ENCODE measurements around the gene MAP2K7.
A peak's percentile ranks its signal among the peaks of the same experiment; 100 is the strongest.
"Not testable (repeated sequence)": the region's sequence is repeated elsewhere in the genome, so short reads cannot be mapped to it uniquely, and the experiment has no call there.

The MAP2K7 gene

GRCh38 chr19:7903244-7904073 lies at the start of gene MAP2K7:
MAP2K7 (plus strand) TSS chr19:7903877; CDS start chr19:7903945, 68 bp downstream.
- DNase-seq, result peak; percentile 98 to 100 (median 100)

DNA sequence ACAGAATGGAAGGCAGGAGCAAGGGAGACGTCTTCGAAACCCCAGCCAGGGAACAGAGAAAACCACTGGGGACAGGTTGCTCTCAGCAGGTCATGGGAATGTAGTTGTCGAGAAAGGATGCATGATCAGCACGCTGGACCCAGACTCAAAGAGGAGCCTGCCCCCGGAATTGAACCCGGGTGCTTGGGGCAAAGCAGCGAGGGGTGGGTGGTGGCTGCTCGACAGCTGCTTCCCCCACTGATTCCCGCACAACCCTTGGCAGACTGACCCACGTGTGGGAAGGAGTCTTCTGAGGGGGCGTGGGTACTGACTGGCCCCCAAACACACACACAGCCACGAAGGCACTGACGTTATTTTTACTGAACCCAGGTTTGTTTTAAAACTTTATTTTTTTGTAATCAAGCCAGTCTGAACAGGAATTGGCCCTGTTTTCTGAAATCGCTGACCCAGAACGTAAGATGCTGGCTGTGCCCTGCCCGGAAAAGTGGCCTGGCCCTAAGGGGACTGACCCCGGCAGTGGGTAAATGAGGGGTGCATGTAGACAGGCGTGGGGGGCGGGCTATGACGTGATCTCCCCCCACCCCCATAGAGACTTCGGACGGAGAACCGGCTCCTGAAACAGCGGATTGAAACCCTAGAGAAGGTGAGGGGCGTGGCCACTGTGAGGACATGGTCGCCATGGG lies 48.1 kb upstream of the MAP2K7 start:
- no peak for DNase-seq

GRCh38 chr19:7856109-7856591 lies 47.5 kb upstream of the MAP2K7 start:
- DNase-seq, result no peak

DNA sequence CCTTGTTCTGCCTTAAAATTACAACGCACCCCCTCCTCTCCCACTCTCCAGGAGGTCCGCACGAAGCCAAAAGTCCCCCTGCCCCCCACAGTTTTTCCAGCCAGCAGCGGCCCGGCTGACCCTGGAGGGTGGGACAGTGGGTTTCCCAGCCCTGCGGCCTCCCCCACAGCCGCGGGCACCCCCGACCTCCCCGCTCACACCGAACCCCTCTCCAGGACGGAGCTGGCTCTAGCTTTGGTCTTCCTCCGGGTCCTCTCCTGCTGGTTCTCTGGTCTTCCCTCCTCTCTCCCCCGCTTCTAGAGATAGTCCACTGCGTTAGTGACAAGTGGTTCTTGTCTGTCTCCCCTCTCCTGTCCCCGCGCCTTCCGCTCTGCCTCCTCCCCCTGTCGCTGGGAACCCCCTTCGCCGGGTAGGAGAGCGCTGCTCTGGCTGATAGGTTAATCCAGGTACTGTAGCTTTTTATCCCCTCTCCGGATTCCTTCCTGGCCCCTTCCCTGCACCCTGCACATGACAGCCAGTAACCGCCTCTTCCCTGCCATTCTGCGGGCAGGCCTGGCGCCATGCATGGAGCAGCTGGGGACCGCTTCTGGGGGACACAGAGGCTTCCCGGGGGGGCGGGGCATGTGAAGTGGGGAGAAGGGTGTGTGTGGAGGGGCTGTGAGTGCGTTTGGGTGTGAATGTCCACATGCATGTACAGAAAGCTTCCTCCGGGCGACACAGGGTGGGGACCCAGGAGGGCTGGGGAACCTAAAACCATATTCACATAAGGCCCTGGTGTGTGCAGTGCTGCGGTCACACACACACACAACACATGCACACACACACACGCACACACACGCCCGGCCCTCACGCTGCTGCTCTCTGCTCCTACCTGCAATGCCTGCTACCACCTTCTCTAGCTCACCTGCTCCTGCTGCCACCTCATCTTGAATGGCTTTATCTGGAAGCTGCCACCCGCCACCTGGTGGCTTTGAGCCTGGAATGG lies 46.7 kb upstream of the MAP2K7 start:
- peak in 1 of 3 experiments; percentile 27 for DNase-seq

DNA sequence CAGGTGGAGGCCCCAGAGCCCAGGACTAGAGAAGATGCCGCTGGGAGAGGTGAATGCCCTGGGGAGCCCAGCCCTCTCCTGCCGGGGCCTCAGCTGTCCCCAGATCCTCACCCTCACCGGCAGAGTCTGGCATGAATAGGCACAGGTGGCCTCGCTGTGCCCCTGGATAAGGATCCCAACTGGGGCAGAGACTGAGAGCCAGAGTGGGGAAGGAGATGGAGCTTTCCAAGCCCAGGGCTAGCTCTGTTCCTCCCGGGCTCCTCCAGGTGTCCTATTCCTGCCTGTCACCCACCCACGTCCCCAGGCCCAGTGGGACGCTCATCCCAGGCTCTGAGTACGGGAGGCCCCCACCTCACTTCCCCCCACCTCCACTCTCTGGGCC lies 46.0 kb upstream of the MAP2K7 start:
- DNase-seq, result no peak

DNA sequence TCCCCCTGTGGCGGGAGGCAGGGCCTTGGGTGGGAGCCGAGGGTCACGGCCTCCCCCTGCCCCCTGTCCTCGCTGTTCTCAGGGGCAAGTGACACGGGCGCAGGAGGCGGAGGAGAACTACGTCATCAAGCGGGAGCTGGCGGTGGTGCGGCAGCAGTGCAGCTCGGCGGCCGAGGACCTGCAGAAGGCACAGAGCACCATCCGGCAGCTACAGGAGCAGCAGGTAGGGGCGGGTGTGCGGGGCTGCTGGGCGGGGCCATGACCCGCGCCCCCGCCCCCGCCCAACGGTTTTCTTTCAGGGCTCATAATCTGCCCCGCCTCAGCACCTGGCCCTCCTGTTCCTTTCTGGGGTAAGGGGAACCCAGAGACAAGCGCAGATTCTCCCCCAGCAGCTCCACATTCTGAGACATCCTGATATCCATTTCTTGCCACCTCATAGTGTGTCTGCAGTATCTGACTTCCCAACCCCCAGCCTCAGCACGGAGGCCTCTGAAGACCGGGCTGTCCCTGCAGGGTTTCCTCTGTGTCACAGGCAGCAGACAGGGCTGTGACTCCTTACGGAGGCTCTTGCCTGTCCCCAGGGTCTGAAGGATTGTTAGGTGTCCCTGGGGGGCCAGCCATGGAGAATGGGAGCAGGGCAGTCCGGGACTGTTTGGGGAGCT lies 45.4 kb upstream of the MAP2K7 start:
- peak; percentile 4 to 80 (median 73) for DNase-seq

GRCh38 chr19:7859087-7859486 lies 44.6 kb upstream of the MAP2K7 start:
- DNase-seq, result not testable (repeated sequence)

DNA sequence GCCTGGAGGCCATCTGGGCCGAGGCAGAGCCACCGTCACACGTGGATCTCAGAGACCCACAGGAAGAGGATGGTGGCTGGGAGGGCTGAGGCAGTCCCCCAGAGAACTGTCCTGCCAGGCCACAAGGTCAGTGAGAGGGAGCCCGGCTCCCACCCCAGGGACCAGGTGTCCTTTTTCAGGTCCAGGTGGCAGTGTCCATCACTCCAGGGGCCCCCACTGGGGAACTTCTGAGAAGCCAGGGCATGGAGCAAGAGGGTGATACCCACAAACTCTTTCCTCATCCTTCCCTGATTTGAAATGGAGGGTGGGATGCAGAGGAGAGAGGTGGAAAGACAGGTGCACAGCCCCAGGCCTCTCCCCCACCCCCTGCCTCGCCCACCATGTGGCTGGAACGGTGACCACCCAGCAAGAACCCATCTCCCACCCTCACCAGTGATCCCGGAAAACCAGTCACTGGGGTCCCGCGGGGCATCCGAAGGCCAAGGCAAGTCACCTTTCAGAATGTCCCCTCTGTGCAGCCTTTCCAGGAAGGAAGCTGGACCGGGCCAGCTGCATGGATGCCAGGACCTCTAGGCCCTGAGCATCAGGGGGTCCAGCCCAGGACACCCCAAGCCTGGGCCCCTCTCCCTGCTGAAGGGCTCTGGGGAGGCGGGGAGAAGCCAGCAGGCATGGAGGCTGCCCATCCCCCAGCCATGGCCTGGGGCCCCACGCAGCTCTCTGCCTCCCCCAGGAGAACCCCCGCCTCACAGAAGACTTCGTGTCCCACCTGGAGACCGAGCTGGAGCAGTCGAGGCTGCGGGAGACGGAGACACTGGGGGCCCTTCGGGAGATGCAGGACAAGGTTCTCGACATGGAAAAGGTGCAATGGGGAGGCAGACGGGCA lies 43.6 kb upstream of the MAP2K7 start:
- no peak for DNase-seq

GRCh38 chr19:7860714-7861618 lies 42.7 kb upstream of the MAP2K7 start:
- no peak for DNase-seq

- DNase-seq, result no peak
Observed at GRCh38 chr19:7861619-7862412, 41.9 kb upstream of the MAP2K7 start.

DNA sequence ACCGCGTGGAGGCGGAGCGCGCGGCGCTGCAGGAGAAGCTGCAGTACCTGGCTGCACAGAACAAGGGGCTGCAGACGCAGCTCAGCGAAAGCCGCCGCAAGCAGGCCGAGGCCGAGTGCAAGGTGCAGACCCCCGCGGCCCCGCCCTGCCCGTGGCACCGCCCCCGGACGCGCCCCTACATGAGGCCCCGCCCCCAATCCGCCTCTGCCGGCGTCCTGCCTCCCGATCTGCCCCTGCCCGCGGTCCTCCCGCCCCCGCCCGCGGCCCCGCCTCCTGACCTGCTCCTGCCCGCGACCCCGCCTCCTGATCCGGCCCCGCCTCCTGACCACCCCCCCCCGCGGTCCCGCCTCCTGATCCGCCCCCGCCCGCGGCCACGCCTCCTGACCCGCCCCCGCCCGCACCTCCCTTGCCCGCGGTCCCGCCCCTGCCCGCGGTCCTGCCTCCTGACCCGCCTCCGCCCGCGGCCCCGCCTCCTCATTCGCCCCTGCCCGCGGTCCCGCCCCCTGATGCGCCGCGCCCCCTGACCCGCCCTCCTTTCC lies 41.2 kb upstream of the MAP2K7 start:
- peak in 1 of 3 experiments; percentile 68 for DNase-seq

DNA sequence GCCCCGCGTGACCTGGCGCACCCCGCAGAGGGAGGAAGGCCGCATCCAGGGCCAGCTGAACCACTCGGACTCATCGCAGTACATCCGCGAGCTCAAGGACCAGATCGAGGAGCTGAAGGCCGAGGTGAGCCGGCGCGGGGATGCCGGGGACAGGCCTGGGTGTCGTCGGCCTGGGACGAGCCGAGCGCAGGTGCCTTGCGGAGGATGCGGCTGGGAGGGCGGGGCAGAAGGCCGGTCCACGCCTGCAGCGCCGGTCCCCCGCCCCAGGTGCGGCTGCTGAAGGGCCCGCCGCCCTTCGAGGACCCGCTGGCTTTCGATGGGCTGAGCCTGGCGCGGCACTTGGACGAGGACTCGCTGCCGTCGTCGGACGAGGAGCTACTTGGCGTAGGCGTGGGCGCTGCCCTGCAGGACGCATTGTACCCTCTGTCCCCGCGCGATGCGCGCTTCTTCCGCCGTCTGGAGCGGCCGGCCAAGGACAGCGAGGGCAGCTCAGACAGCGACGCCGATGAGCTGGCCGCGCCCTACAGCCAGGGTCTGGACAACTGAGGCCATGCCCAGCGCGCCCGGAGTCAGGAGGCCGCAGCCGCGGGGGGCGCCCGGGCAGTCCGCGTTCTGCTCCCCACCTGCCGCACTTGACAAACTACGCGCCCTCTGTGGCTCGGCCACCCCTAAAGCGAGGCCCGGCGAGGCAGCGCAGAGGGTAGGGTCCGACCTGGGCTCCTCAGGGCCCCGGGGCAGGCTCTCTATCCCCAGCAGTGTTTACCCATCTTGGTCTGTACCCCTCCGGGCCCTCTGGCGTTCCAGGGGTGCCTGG lies 40.3 kb upstream of the MAP2K7 start:
- peak in 1 of 3 experiments; percentile 7 for DNase-seq

DNA sequence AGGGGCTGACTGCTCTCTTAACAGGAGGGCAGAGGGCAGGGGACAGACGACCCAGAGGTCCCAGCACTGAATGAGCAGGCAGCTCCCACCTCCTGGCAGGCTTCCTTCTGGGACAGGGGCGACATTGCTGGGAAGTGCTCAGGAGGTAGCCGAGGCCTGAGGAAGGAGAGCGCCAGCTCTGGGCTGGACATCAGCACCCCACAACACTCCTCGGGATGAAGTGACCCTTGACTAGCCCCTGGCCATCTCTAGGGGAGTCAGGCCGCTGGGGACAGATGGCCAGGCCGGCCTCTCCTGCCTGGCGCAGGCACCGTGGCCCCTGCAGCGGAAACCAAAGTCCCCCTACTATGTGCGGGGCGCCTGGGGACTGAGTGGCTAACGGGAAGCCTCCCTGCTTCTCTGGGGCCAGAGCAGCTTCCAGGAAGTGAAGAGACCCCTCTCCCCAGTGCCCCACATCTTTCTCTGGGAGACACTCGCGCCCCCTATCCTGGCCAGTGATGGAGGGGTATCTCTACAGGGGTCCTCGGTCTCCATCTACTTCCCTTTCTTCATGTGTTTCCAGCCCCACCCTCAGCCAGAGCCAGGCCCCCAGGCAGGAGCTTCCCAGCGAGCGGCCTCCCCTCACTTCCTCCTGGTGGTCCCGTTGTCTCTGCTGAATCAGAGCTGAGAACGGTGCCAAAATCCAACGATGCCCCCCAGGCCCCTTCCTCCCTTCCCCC lies 39.5 kb upstream of the MAP2K7 start:
- no peak for DNase-seq

DNA sequence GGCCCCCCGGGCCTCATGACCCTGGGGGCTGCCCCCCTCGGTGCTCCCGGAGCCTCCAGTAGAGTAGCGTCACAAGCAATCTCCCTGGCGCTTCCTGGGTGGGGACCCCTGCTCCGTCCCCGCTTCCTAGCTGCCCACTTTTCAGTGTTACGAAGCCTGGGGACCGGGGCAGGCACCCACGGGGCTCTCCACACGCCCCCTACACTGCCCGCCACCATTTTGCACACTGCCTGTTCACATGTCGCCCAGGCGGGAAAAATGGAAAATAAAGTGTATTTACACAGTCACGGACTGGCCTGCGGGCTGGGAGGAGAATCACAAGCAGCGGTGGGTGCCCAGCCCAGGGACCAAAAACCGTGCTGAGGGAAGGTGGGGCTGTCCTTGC lies 39.0 kb upstream of the MAP2K7 start:
- DNase-seq, result no peak

DNA sequence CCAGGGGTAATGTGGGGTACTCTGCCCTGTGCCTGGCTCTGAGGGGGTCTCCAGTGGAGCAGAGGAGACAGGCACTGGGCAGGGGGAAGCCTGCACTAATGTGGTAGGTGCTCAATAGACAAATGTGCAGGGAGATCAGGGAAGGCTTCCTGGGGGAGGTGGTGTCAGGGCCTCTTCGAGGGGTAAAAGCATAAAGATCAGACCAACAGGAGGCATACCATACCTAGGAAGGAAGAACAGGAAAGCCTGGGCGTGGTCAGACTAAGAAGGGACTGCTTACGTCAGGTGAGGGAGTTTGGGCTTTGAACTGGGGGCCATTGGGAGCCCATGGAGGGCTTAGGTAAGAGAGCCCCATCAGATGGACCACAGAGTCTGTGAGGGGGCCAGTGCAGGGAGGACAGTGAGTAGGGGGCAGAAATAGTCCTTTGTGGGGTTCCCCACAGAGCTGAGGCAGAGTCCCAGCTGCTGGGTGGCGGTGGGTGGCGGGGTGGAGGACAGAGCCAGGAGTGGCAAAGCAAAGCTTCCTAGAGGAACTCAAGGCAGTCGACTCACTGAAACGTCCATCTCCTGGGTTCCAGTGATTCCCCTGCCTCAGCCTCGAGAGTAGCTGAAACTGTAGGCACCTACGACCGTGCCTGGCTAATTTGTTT lies 38.3 kb upstream of the MAP2K7 start:
- DNase-seq, result no peak

DNA sequence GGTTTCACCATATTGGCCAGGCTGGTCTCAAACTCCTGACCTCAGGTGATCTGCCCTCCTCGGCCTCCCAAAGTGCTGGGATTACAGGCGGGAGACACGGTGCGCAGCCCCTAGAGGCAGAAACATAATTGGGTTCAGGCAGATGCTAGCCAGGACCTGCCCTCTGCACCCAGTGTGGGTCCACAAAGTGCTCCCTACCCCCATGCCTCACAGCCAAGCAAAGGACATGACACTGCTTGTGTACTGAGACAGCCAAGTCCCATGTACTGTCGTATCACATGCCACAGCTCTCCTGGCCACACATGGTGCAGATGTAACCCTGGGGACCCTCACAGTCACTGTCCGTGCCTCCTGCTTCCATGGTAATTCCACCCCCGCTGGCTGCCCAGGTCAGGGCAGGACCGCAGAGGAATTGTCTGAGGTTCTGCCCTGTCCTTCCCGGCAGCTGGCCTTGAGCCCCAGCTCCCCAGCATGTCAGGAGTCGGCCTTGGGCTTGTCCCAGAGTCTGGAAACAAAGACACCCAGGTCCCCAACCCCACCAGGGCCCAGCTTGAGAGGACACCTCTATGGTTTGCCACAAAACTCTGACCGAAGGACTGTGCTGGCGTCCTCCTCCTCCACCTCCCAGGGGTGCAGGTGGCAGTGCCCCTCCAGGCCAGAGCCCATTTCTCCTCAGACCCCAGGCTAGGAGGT lies 37.1 kb upstream of the MAP2K7 start:
- peak in 1 of 3 experiments; percentile 9 for DNase-seq

Measured in NCI-H1417 (cell line).